Bronchial epithelial cell (primary cell): ENCODE measurements around the gene TIMM17B. TPM values are rescaled to one million over a fixed set of nuclear protein-coding genes. Genes with fewer than 3 reads are reported as not detected.

ENCODE experiments used
- DNase-seq: peaks from one replicate; pipeline ENCODE4 v3.0.0-alpha.2; 2010; ENCODE audit warnings: low read depth
- FAIRE-seq: peaks from 2 replicates; lab custom pipeline; 2011; peaks lifted over from hg19 to GRCh38; lab: Jason Lieb, UNC
- H3K27me3 ChIP-seq: 2 replicates; pipeline ENCODE4 v1.5.1; 2011; ENCODE audit warnings: low read length; ENCODE audit not compliant: control insufficient read depth, insufficient read depth
- H3K36me3 ChIP-seq: 2 replicates; pipeline ENCODE4 v1.5.1; 2011; ENCODE audit warnings: low read length; ENCODE audit not compliant: control insufficient read depth, insufficient read depth
- H3K4me3 ChIP-seq: 2 replicates; pipeline ENCODE4 v1.5.1; 2011; ENCODE audit warnings: mild to moderate bottlenecking, low read depth, low read length, control low read depth
- CTCF ChIP-seq: IDR thresholded peaks from 2 replicates; pipeline ENCODE4 v1.5.1; 2011; ENCODE audit warnings: mild to moderate bottlenecking, moderate library complexity, low read length, control low read depth, inconsistent platforms; ENCODE audit not compliant: insufficient read depth, severe bottlenecking
- total RNA-seq: library from RNA; depleted of rRNA; stranded (reverse); fragments of >200 nt; gene quantifications from 2 replicates; pipeline ENCODE4 v1.2.1, GENCODE V29; 2014

The TIMM17B gene
- total RNA-seq, 1 donor from 2014 or later, result 28.2 TPM

DNA sequence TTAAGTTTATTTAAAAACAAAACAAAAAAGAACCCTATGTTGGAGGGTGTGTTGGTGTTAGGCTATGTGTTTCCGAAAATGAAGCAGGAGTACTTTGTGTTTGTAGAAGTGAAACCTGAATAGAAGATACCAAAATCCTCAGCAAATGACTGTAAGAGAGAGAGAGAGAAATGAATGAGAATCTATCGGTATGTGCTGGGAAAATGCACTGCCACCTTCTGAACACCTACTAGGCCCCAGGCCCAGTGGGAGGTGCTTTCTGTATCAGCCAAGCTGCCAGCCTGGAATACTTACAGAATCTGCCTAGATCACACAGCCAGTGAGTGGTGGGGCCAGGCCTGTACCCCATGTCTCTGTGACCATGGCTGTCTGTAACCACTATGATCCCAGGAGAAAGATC lies 36.2 kb upstream of the TIMM17B start:
- no peaks in the 10 kb centered on the region for H3K27me3 ChIP-seq
- DNase-seq (no peak), FAIRE-seq (no peak)
- H3K4me3 ChIP-seq, result no peak overlapping the region
- H3K36me3 ChIP-seq, result peaks cover 3% of the 10 kb centered on the region
- TF ChIP-seq CTCF, result no peak

DNA sequence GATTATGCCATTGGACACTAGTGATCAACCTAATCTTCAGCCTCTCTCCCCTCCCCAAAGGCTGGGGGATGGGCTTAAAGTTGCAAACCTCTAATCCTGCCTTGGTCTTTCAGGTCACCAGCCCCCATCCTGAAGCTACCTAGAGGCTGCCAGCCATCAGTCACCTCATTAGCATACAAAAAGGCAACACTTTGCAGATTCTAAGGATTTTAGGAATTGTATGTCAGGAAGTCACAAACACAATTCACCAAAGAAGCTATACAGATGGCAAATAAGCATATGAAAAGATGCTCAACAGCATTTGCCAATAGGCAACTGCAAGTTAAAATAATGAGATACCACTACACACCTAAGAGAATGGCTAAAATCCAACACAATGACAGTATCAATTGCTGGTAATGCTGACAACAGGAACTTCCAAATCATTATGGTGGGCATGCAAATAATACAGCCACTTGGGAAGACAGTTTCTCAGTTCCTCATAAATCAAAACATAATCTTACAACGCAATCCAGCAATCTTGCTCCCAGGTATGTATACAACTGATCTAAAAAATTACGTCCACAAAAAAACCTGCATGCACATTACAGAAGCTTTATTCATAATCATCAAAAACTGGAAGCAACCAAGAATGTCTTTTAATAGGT lies 30.3 kb upstream of the TIMM17B start:
- DNase-seq (no peak), FAIRE-seq (no peak)
- Histone ChIP-seq H3K36me3 (peaks cover 9% of the 10 kb centered on the region), H3K4me3 (no peak overlapping the region), H3K27me3 (no peaks in the 10 kb centered on the region)
- TF ChIP-seq CTCF, result no peak

- no peak for FAIRE-seq
- Histone ChIP-seq H3K36me3 (peaks cover 9% of the 10 kb centered on the region), H3K4me3 (no peak overlapping the region), H3K27me3 (no peaks in the 10 kb centered on the region)
- DNase-seq, result no peak
- TF ChIP-seq CTCF, result no peak
Observed at GRCh38 chrX:48927123-48927522, 29.6 kb upstream of the TIMM17B start.

DNA sequence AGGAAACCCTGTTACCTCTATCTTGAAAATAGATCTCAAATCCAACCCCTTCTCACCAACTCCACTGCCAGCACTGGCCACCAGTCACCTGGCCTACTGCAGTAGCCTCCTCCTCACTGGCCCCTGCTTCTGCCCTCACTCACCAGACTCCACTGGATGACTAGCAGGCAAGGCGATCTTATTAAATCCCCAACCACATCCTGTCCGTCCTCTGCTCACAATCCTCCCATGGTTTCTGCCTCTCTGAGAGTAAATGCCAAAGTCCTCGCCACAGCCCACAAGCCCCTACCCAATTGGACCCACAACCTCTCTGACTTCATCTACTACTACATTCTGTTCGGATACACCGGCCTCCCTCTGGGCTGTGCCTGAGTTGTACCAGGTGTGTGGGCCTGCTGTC lies 26.7 kb upstream of the TIMM17B start:
- no peak for DNase-seq
- Histone ChIP-seq H3K4me3 (no peak overlapping the region), H3K36me3 (peaks cover 9% of the 10 kb centered on the region)

DNA sequence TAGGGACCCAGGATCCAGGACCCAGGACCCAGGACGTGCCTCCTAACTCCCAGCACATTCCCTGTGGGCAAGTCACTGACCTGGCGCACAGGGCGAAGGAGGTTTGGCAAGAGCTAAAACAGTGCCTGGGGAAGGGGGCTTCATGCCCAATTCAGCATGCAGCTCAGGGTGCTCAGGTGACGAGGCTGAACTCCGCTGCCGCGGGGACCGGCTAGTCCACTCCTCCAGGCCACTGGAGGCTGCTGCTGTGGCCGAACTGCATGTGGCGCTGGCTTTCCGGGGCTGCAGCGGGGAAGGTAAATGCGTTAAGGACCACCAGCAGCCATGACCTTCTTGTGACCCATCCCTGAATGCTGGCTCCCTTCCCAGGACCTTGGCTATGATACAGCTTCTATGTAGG lies 26.2 kb upstream of the TIMM17B start:
- no peak for TF ChIP-seq CTCF
- no peak for DNase-seq
- no peak for FAIRE-seq
- Histone ChIP-seq H3K4me3 (no peak overlapping the region), H3K27me3 (no peaks in the 10 kb centered on the region), H3K36me3 (peaks cover 9% of the 10 kb centered on the region)

More for the DNA sequence above, 26.7 kb upstream of the TIMM17B start:
- no peak for TF ChIP-seq CTCF
- H3K27me3 ChIP-seq, result no peaks in the 10 kb centered on the region
- no peak for FAIRE-seq

DNA sequence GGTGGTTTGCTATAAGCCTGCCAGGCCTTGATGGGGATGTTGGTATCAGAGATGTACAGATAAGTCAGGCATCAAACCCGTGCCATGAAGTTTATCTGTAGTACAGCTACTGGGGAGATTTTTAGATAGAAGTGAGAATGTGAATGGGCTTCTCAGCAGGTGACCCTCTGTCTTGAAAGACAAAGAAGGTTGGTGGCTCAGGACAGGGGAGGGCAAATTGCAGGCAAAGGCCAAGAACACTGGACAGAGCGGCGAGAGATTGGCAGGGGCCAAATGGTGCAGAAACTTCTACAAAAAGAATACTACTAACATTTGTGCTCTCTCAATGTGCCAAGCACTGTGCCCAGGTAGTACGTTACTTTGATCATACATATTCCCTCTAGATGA lies 23.1 kb upstream of the TIMM17B start:
- peaks cover 6% of the 10 kb centered on the region for H3K36me3 ChIP-seq
- no peak overlapping the region for H3K4me3 ChIP-seq
- no peak for FAIRE-seq
- no peak for TF ChIP-seq CTCF
- H3K27me3 ChIP-seq, result no peaks in the 10 kb centered on the region
- no peak for DNase-seq
